OCI-LY3 (cell line): ENCODE results near the gene CENPH.

Experiments used
- H2AFZ ChIP-seq: fragments of 200-600, 300-600 bp; shearing (Covaris generic); 2 replicates; pipeline ENCODE4 v1.6.0; 2014; ENCODE audit warnings: antibody characterized with exemption, low read depth, low read length
- H3K27ac ChIP-seq: fragments of 200-600, 300-600 bp; sonication (generic); 2 replicates; pipeline ENCODE4 v1.5.1; 2014; ENCODE audit warnings: mild to moderate bottlenecking, low read length, moderate library complexity, mixed read lengths
- H3K27me3 ChIP-seq: fragments of 200-600, 300-600 bp; sonication (generic); 2 replicates; pipeline ENCODE4 v1.6.1; 2014; ENCODE audit warnings: low read depth, low read length, mixed read lengths
- H3K36me3 ChIP-seq: fragments of 200-600, 300-600 bp; sonication (generic); replicated peaks from 2 replicates; pipeline ENCODE3; 2014; ENCODE audit warnings: low read depth, low read length, mixed read lengths
- H3K4me1 ChIP-seq: fragments of 300-600, 200-600 bp; sonication (generic); 2 replicates; pipeline ENCODE4 v1.6.1; 2014; ENCODE audit warnings: low read length, mixed read lengths
- H3K4me2 ChIP-seq: fragments of 200-600, 300-600 bp; sonication (generic); 2 replicates; pipeline ENCODE4 v1.6.1; 2014; ENCODE audit warnings: low read length, mixed read lengths
- H3K4me3 ChIP-seq: fragments of 300-600, 200-600 bp; sonication (generic); 2 replicates; pipeline ENCODE4 v1.5.1; 2014; ENCODE audit warnings: antibody characterized with exemption, mild to moderate bottlenecking, low read length, moderate library complexity
- H3K79me2 ChIP-seq: fragments of 300-600, 200-600 bp; shearing (Covaris generic); 2 replicates; pipeline ENCODE4 v1.6.1; 2014; ENCODE audit warnings: mild to moderate bottlenecking, low read length, mixed read lengths
- H3K9ac ChIP-seq: fragments of 300-600, 200-600 bp; shearing (Covaris generic); 2 replicates; pipeline ENCODE4 v1.6.0; 2014; ENCODE audit warnings: mild to moderate bottlenecking, low read length, moderate library complexity
- H3K9me3 ChIP-seq: fragments of 200-600, 300-600 bp; shearing (Covaris generic); 2 replicates; pipeline ENCODE4 v1.6.1; 2014; ENCODE audit warnings: low read length, mixed read lengths; ENCODE audit not compliant: insufficient read depth
- H4K20me1 ChIP-seq: fragments of 200-600, 300-600 bp; sonication (generic); 2 replicates; pipeline ENCODE4 v1.6.1; 2016; ENCODE audit warnings: low read length, mixed read lengths; ENCODE audit not compliant: insufficient read depth
- CTCF ChIP-seq: fragments of 200-600, 300-600 bp; sonication (generic); IDR thresholded peaks from 2 replicates; pipeline ENCODE4 v1.5.1; 2014; ENCODE audit warnings: antibody characterized with exemption, low read length, low read depth
- EZH2phosphoT487 ChIP-seq: fragments of 200-600 bp; shearing (Covaris generic); IDR thresholded peaks from 2 replicates; pipeline ENCODE4 v1.6.1; 2018; ENCODE audit warnings: antibody characterized with exemption, mixed run types, low read depth

CENPH gene

DNA sequence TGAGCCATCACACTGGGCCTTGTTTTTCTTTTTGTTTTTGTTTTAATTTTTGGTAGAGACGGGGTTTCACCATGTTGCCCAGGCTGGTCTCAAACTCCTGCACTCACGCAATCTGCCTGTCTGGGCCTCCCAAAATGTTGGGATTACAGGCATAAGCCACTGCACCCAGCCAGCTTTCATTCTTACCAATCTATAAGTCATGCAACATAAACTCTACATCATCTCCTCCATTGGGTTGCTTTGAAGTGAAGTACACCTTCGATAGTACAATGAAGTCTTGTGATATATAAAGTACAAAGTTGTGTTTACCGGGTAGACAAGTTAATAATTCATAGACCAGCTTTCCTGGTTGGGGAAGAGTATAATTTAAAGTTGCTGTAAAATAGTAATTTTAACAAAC is 36.5 kb downstream of the CENPH start:
- Histone ChIP-seq H3K4me2 (no peak overlapping the region), H3K36me3 (peaks cover 2% of the 10 kb centered on the region), H3K4me3 (no peak overlapping the region), H3K79me2 (no peaks in the 10 kb centered on the region), H3K27ac (no peak overlapping the region), H3K9me3 (no peaks in the 10 kb centered on the region), H3K9ac (no peak overlapping the region), H4K20me1 (no peaks in the 10 kb centered on the region), H2AFZ (no peak overlapping the region), H3K27me3 (no peaks in the 10 kb centered on the region), H3K4me1 (no peaks in the 10 kb centered on the region)
- TF ChIP-seq EZH2phosphoT487 (no peak), CTCF (no peak)

DNA sequence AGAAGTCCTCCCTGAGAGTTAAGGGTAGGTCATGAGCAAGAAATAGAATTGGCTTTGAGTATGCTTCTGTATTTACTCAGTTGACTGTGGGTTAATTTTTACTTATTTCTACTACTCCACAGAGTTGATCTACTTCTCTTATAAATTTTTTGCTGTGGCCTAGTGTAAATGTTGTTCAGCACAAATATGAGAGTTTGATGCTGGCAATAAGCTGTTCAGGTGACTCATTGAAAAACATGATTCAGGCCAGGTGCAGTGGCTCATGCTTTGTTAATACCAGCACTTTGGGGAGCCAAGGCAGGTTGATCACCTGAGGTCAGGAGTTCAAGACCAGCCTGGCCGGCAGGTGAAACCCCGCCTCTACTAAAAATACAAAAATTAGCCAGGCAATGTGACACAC is 40.8 kb downstream of the CENPH start:
- no peak overlapping the region for H3K27ac ChIP-seq
- no peak overlapping the region for H2AFZ ChIP-seq
- no peak overlapping the region for H3K4me2 ChIP-seq
- H3K79me2 ChIP-seq, result peaks cover 3% of the 10 kb centered on the region
- H3K4me3 ChIP-seq, result no peak overlapping the region
- no peaks in the 10 kb centered on the region for H3K9me3 ChIP-seq
- H4K20me1 ChIP-seq, result no peaks in the 10 kb centered on the region
- peaks cover 4% of the 10 kb centered on the region; the same call in 1 of the 2 replicates for H3K4me1 ChIP-seq
- TF ChIP-seq CTCF, result no peak
- no peak for TF ChIP-seq EZH2phosphoT487
- no peaks in the 10 kb centered on the region for H3K27me3 ChIP-seq
- no peak overlapping the region for H3K9ac ChIP-seq
- H3K36me3 ChIP-seq, result peaks cover 2% of the 10 kb centered on the region

DNA sequence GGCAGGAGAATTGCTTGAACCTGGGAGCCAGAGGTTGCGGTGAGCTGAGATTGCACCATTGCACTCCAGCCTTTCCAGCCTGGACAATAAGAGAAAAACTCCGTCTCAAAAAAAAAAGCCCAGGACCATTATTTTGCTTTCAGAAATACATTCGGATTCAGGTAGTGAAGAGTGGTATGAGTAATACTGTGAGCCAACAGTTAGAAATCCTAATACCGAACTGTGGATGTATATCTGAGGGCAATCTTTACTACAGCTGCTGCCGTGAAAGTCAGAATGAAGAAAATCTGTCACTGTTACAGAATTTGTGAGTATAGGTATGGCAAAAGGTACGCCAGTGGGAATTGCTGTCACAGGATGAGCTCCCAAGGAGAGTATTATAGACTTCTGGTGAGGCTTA is 41.9 kb downstream of the CENPH start:
- Histone ChIP-seq H3K27ac (no peak overlapping the region), H3K4me2 (no peak overlapping the region), H3K9me3 (no peaks in the 10 kb centered on the region), H3K4me3 (no peak overlapping the region), H4K20me1 (no peaks in the 10 kb centered on the region), H3K36me3 (peaks cover 2% of the 10 kb centered on the region), H3K79me2 (peaks cover 10% of the 10 kb centered on the region), H3K4me1 (peaks cover 8% of the 10 kb centered on the region; the same call in 1 of the 2 replicates), H3K27me3 (no peaks in the 10 kb centered on the region), H3K9ac (no peak overlapping the region), H2AFZ (no peak overlapping the region)
- TF ChIP-seq EZH2phosphoT487, result no peak

DNA sequence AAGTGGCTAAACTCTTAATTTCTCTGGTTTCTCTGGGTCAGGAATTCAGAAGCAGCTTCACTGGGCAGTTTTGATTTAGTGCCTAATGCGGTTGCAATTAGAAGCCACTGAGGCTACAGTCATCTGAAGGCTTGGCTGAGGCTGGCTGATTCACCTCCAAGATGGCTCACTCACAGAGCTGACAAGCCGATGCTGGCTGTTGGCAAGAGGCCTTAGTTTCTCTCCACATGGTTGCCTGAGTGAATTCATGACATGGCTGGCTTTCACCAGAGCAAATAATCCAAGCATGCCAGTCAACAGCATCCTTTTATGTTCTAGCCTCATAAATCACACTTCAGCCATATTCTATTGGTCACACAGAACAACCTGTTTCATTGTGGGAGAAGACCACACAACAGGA is 42.5 kb downstream of the CENPH start:
- H3K9ac ChIP-seq, result no peak overlapping the region
- TF ChIP-seq CTCF (no peak), EZH2phosphoT487 (no peak)
- H3K4me3 ChIP-seq, result no peak overlapping the region
- no peak overlapping the region for H3K27ac ChIP-seq
- H3K4me2 ChIP-seq, result no peak overlapping the region
- H3K27me3 ChIP-seq, result no peaks in the 10 kb centered on the region
- H3K36me3 ChIP-seq, result peaks cover 2% of the 10 kb centered on the region
- peaks cover 8% of the 10 kb centered on the region; the same call in 1 of the 2 replicates for H3K4me1 ChIP-seq
- H3K79me2 ChIP-seq, result peaks cover 10% of the 10 kb centered on the region
- no peak overlapping the region for H2AFZ ChIP-seq
- H4K20me1 ChIP-seq, result no peaks in the 10 kb centered on the region
- no peaks in the 10 kb centered on the region for H3K9me3 ChIP-seq
